ENCODE results near the gene EFCAB5.
A peak's percentile ranks its signal among the peaks of the same experiment; 100 is the strongest.
"Not testable (repeated sequence)": the region's sequence is repeated elsewhere in the genome, so short reads cannot be mapped to it uniquely, and the experiment has no call there.

EFCAB5 gene

DNA sequence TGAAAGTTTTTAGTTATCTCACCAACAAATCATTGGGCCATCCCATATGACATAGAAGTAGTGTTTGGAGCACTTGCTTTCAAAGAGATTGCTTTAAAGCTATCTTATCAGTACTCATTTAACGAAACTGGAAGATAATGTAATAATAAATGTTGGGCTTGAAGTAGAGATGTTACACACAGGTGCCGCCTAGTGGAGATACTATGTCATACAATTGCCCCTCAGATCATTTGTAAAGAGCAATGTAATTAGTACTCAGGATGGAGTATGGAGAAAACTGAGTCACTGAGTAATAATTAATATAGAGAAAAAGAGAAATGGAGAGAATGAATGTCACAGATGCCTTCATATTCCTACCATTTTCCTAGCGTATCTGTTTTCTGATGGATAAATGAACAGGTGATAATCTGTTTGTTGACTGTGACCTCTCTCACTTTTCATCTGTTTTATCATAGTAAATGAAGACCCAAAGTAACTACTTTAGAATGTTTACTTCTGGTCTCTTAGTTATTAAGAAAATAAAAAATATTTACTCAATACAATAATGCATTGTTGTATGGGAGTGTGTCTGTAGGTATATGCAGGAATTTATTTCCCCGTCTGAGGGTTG is 80.4 kb downstream of the EFCAB5 start:
- peak in 1 of 2 experiments; percentile 5 for DNase-seq

DNA sequence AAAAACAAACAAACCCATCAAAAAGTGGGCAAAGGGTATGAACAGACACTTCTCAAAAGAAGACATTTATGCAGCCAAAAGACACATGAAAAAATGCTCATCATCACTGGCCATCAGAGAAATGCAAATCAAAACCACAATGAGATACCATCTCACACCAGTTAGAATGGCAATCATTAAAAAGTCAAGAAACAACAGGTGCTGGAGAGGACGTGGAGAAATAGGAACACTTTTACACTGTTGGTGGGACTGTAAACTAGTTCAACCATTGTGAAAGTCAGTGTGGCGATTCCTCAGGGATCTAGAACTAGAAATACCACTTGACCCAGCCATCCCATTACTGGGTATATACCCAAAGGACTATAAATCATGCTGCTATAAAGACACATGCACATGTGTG is 83.9 kb downstream of the EFCAB5 start:
- not testable (repeated sequence) for DNase-seq

DNA sequence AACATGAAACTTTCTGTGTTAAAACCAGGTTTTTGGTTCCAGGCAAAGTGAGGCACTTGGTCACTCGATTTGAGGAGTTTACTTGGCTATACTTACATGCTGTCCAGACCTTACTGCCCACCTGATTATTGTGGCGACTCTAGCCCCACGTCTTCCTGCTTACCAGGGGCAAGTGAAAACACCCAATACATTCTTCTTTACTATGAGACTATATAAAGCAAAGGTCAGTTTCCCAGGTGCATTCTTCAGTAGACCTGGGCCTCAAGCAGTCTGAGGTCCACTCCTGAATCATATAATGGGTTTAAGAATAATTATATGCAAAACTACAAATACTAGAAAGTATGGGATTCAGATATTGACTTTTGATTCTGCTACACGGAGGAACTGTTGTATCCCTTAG is 86.2 kb downstream of the EFCAB5 start:
- no peak for DNase-seq

DNA sequence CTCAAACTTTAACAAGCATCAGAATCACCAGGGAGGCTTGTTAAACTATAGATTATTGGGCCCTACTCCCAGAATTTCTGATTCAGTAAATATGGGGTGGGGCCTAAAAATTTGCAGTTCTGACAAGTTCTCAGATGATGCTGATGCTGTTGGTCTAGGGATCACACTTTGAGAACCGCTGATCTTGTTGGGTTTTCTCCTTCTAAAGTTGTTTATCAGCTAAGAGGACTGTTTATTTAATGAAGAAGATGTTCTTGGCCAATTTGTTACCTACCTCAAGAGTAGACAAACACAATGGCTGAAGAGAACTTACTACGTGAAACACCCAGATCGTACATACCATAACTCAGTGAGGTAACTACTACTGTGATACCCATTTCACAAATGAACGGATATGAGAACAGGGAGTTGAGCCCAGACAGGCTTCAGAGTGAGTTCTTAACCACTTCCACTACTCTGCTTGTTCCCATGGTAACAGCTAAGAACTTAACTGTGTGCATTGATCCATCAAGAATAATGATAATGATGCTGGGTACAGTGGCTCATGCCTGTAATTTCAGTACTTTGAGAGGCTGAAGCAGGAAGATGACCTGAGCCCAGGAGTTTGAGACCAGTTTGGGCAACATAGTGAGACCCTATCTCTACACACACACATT is 89.9 kb downstream of the EFCAB5 start:
- no peak for DNase-seq

DNA sequence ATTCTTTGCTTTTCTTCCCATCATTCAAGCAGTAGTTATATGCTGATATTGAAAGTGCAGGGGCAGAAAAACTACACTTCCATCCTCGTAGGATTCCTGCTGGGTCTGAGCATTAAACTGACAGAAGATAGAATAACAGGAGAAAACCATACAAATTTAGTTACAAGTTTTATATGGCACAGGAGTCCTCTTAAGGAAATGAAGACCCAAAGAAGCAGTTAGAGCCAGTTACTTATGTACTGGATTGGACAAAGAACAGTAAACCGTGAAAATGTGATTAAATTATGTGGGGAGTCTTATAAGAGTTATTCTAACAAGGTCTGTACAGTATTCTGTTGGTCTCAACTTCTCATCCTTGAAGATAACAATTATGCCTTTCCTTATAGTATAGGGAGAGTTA is 93.9 kb downstream of the EFCAB5 start:
- no peak for DNase-seq

DNA sequence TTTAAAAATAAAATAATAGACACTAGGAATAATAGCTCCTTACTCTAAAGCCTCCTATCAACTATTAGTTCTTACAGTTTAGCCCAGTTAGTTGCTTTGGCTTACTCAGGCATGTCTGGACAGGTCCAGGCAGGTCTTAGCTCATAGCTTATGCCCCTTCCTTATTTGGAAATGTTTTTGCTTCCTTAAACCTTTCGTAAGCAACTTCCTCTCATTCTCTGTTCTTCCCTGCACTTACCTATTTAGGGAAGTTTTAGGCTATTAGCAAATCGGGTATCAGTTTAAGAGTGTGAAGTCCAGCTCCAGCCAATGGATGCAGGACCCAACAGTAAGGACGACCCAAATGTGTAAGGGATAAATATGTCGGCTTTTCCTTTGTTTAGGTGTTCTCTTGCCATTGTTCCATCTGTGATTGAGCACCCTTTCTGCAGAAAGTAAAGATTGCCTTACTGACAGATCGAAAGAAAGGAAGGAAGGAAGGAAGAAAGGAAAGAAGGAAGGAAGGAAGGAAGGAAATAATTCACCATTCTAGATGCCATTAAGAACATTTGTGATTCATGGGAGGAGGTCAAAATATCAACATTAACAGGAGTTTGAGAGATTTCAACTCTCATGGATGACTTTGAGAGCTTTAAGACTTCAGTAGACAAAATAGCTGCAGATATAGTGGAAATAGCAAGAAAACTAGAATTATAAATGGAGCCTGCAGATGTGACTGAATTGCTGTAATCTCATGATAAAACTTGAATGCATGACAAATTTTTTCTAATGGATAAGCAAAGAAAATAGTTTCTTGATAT is 99.5 kb downstream of the EFCAB5 start:
- DNase-seq, result not testable (repeated sequence)

DNA sequence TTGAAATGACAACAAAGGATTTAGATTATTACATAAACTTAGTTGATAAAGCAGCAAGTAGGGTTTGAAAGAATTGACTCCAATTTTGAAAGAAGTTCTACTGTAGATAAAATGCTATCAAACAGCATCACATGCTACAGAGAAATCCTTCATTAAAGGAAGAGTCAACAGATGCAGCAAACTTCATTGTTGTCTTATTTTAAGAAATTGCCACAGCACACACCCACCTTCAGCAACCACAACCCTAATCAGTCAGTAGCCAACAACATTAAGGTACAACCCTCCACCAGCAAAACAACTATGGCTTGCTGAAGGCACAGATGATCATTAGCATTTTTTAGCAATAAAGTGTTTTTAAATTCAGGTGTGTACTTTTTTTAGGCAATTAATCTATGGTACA is 100.1 kb downstream of the EFCAB5 start:
- DNase-seq, result no peak

DNA sequence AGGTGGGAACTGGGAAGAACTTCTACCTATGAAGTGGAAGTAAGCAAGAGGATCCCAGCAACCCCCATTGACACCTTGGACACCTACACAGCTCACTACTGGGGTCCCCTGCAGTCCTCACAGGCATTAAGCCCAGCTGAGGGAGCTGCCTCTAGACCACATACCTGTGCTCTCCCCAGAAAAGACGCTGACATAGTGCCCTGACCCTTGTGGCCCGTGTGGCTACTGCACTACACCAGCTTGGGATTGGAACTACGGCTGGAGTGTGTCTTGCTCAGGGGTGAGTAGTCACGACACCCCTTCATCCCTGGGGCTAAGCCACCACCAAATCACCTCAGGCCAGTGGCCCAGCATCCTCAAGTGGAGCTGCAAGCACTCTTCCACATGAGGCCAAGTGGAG is 120.9 kb downstream of the EFCAB5 start:
- no peak for DNase-seq

DNA sequence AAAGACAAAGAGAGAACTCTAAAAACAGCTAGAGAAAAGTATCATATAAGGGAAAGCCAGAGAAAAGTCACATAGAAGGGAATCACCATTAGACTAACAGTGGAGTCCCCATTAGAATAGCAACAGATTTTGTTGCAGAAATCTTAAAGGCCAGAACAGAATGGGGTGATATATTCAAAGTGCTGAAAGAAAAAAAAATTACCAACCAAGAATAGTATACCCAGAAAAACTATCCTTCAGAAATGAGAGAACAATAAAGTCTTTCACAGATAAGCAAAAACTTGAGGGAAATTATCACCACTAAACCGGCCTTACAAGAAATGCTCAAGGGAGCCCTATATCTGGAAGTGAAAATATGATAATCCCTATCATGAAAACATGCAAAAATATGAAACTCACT is 123.3 kb downstream of the EFCAB5 start:
- DNase-seq, result no peak

DNA sequence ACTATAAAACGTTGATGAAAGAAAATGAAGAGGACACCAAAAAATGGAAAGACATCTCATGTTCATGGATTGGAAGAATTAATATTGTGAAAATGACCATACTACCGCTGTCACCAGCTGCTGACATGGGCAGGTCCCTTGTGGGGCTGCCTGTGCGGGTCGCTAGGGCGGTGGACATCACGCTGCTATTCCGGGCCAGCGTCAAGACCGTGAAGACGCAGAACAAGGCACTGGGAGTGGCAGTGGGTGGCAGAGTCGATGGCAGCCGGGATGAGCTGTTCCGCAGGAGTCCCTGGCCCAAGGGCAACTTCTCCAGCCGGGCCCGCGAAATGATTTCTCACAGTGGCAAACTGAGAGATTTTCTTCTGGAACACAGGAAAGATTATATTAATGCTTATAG is 127.0 kb downstream of the EFCAB5 start:
- DNase-seq, result no peak

DNA sequence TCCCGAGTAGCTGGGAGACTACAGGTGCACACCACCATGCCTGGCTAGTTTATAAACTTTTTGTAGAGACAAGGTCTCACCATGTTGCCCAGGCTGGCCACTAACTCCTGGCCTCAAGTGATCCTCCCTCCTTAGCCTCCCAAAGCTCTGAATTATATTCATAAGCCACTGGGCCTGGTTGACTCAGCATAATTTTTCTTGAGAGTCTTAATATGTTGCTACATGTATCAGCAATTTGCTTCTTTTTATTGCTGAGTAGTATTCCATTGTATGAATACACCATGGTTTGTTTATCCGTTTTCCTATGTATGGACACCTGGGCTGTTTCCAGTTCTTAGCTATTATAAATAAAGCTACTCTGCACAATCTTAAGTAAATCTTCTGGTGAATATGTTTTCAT is 132.8 kb downstream of the EFCAB5 start:
- DNase-seq, result no peak

DNA sequence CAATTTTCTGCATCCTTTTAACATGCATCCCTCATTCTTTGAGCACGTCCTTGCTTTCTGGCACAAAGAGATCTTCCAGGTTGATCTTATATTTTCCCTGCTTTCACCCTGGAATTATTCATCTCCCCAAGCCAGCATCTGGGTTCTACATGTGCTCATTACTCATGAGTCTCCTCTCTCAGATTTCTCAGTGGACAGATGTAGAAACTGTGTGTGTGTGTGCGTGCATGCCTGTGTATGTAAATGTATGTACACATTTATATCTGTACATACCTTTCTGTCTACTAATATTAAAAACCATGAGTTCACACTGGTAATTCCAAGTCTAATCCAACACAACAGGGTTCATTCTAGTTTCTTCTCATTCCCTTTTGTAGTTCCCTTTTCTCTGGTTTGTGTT is 133.3 kb downstream of the EFCAB5 start:
- DNase-seq, result no peak

DNA sequence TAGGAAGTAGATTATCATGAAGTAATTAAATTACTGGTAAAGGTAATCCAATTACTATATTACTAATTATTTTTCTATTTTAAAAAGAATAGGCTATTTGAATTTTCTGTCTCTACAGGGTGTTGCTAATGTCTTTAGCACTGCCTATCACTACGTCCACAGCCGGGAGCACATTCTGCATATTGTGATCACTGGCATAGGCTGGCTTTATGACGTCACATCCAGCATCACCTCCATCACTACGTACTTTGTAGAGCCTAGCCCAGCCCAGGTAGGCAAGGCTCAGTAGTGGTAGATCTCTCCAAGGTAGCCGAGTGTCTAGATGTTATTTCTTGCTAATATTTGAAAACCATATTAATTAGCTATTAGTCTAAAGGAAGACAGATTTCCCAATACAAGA is 141.3 kb downstream of the EFCAB5 start:
- DNase-seq, result no peak

DNA sequence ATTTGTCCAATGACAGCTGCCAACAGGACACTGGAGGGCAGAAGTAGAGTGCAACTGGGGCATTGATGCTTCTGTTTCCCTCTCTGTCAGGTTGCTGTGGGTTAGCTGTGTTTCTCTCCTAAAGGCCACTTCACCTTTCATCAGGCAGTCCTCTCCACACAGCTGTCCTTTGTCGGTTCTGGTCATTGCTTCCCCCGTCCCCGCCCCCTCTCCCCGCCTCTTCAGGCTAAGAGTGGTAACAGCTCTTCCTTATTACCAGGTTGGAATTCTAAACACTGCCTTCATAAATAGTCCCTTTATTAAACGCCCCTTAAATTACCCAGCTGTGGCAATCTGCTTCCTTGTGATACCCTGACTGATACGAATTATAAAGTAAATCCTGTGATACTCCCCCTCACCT is 143.4 kb downstream of the EFCAB5 start:
- DNase-seq, result no peak

DNA sequence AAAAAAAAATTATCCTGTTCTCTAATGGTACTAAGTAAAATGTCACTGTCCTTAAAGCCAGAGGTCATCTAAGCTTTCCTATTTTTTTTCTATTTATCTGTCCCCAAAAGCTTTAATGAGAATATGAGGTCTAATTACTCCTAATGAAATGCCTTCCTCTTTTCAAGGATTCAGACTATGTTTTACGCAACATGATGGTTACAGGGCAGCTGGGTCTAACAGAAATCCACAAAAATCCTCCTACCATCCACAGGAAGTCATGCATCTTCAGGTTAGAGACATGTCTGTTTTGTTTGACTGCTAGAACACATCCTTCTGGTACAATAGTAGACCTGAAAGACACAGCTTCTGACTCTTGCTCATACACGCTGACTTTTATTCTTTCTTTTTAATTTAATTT is 145.5 kb downstream of the EFCAB5 start:
- DNase-seq, result no peak

DNA sequence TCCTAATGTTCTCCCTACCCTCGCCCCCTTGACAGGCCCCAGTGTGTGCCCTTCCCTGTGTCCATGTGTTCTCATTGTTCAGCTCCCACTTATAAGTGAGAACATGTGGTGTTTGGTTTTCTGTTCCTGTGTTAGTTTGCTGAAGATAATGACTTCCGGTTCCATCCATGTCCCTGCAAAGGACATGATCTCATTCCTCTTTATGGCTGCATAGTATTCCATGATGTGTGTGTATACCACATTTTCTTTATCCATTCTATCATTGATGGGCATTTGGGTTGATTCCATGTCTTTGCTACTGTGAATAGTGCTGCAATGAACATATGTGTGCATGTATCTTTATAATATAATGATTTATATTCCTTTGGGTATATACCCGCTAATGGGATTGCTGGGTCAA is 146.0 kb downstream of the EFCAB5 start:
- not testable (repeated sequence) for DNase-seq

DNA sequence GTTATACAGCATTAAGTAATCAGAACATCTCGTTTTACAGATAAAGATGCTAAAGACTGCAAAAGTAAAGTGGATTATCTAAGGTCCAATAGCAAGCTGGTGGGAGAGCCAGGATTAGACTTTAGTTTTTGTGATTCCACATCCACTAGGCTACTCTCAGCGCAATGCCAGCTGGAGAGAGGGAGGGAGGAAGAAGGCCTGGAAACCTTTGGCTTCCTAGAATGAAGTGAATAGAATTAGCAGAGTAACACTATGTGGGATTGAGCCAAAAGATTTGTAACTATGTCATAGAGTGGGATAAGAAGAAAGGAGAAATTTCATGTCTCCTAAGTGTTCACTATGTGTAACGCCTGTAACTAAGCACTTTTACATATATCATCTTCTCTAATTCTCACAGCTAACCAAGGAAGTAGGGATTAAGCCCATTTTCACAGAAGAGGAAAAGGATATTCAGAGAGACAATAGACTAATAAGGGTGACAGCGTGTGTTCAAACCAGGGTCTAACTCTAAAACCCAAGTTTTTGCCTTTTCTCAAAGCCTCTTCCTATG is 149.8 kb downstream of the EFCAB5 start:
- DNase-seq, result no peak

DNA sequence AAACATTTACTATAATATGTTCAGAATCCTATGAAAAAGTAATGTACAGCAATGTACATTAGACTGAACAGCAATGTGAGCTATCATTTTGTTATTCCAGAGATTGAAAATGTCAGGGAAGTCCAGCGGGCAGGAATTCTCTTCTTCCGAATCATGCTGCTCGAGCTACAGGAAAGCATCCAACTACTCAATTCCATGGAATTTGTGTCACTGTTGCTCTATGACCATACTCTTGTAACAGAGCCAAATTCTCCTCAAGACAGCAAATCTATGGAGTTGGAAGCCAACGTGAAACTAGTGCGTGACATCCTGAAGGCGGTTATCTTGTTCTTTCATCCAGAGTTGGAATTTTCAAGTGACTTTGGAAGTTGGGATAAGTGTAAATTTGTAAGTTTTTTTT is 150.3 kb downstream of the EFCAB5 start:
- no peak for DNase-seq

DNA sequence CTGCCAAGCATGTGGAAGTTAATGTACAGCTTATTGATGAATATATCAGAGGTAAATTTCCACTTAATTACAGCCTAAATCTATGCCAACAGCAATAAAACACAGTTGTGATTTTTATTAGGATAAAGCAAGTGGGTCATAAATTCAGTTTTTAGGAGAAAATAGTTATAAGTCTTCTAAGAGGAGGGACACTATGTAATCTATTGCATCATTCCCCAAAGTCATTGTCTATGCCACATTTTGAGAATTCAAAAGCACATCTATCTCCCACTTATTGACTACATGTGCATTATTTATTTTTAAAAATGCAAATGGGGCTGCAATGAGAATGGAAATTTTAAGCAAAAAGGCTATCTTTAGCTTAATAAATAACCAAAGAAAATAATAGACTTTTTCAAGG is 151.5 kb downstream of the EFCAB5 start:
- DNase-seq, result no peak

DNA sequence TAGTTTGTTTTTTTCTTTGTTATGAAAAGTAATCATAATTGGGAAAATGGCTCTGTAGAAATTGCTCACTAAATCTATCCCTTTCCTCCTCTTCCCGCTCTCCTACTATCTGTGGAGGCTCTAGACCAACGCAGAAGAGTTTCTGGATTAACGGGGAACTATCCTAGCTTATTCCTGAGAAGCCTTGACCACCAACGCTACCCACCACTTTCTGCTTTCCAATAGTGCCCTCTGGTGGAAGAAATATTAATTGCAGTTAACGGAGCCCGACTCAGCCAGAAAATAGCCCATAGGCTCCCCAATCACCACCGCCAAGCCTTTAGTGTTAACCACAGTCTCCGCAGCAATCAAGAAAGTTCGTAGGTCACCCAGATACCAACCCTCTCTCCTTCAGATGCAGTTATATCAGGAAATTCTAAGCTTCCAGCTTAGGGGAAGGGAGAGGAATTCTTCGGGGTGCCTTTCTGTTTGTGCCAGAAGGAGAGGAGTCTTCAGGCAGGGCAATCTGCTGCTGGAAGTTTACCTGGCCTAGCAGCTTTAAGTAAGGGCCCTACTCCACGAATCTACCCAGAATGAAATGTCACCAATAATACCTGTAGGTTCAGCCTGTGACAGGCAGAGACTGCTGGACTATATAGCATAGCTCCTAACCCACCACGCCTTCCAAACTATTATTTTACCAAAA is 152.2 kb downstream of the EFCAB5 start:
- peak in 1 of 2 experiments; percentile 10 for DNase-seq

DNA sequence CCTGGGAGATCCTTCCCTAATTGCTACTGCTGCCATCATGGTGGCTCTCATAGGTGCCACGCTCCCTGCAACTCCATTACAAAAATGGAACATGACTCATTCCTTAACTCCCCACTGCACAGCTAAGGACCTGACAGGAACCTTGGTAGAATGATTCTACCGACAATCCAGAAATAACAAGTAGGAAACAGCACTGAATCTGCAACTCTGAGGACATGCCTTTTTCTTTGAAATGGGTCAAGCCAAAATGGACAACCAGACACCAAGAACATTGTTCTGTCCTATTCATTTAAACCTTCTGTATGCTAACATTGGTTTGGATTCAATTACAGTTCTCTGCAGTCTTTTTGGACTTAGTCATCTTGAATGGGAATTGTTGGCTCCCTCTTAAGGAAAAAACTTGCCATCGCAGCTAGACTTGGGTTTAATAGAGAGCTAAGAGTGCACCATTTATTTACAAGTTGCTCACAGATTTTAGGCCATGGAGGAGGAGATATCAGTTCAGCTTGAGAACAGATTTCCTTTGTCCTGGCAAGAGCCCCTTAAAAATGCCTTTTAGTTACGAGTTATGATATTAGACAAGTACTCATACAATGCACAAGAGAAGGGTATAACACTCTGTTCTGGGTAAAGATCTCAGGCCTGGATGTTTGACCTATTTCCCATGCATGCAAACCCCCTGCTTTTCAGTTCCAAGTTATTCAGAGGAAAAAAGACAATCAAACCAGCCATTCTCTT is 154.2 kb downstream of the EFCAB5 start:
- no peak for DNase-seq

DNA sequence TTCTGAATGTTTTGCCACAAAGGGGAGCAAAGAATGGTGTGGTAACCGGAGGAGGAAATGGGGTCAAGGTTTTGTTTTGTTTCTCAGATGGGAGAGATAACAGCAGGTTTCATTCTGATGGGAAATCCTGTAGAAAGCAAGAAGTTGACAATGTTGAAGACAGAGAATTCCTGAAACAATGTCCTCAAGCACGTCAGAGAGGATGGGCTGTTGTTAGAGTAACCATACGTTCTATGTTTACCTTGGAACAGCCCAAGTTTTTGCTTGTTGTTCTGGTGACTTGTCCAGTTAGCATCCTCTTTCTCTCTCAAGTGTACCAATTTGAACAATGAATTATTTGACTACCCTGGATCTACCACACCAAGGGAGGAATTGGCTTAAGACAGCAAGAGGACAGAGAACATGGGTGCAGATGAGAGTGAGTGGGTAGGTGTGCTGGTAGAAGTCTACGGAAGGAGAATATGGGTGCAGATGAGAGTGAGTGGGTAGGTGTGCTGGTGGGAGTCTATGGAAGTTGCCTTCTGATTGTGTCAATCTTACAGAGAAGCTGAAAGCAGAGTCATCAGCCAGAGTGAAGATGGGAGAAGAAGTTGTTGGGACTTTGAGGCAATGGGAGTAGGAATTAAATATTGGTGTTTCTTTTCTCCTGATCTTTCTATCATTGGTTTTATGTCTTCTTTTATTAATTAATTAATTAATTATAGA is 160.4 kb downstream of the EFCAB5 start:
- no peak for DNase-seq
